Fibroblast of skin of right biceps (primary cell): Measurements from ENCODE around the gene WDR83.
"Not testable (repeated sequence)": the region's sequence is repeated elsewhere in the genome, so short reads cannot be mapped to it uniquely, and the experiment has no call there.

ENCODE experiments used
- DNase-seq: peaks from one replicate; pipeline ENCODE4 v3.0.0-alpha.2; 2013

The WDR83 gene

DNA sequence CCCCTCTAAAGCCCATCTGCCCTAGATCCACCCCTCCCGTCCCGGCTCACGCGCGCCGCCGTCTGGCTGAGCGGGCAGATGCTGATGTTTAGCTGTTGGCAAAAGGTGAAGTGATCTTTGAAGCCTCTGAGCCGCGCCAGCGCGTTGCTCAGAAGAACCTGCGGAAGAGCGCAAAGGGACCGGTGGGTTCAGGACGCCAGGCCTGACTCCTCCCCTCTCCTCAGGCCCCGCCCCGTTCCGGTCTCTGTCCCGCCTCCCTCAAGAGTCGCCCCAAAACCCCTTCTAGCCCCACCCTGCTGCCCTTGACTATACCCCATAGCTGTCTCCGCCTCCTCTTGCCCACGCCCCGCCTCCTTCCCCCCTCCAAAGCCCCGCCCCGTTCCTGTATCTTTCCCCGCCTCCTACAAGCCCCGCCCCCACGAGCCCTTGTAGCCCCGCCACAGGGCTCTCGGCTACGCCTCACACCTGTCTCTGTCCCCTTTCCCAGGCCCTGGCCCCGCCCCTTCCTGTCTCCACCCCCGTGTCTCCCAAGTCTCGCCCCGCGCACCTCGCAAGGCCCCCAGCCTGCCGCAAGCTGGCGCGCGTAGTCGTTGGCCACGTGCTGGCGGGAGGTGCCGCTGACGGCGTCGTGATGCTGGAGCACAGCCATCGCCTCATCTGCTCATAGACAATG is 9.6 kb upstream of the WDR83 start:
- no peak for DNase-seq

DNA sequence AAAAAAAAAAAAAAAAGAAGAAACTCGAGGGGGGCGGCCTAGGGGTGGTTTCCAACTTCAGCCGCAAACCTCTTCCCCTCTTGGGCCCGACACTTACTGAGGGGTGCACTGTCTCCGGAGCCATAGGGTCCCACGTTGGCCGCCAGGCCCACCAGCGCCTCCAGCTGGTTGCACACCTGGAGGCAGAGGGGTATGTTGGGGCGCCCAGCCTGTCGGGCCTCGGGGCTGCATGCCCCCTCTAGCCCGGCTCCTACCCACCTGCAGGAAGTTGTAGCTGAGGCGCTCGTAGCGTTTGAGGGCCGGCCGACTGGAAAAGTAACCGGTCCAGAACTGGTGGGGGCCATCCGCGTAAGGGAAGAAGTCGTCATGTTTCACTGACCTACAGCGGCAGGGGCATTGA is 8.6 kb upstream of the WDR83 start:
- DNase-seq: no peak

DNA sequence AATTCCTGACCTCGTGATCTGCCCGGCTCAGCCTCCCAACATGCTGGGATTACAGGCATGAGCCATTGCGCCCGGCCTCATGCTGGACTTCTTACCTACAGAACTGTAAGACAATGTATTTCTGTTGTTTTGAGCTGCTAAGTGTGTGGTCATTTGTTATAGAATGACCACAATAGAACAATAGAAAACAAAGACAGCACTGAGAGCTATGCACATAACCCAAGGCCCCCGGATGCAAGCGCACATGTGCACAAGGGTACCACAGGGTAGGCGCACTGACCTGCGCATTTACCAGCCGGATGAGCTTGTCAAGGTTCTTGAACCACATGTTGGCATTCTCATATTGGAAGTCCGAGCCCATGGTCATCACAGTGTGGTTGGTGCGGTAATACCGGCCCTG is 5.6 kb upstream of the WDR83 start:
- no peak for DNase-seq

DNA sequence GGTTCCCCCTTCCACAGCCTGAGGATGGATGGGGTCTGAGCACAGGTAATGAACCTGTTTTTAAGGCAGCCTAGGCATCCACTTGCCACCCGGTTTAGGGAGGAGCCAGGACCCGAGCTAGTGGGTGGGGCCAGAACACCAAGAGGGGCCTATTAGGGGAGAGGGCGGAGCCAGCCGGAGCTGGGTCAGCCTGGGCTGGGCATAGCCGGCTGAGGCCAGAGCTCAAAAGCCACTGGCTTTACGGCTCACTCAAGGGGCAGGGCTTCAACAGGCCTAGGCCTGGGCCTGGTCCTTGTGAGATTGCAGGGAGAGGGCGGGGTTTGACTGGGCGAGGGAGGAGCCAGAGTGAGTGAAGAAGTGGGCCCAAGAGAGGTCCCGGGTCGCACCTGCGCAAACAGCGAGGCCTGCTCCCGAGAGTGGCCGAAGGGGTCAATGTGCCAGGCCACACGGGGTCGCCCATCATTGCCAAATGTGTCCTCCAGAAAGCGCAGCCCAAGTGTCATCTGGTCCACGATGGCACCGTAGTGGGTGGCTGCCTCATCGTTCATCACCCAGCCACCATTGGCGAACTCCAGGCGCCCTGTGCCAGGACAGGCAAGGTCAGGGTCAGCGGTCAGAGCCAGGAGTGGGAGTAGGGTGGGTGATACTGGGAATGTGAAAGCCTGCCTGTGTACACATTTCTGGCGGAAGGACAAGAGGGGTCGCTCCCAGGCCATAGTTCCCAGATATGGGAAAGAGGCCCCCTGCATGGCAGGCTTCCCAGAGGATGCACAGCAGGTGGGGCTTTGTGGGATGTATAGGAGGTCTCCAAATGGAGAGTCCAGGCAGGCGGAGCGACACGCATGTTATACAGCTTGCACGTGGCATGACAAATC is 2.0 kb upstream of the WDR83 start:
- DNase-seq: no peak

DNA sequence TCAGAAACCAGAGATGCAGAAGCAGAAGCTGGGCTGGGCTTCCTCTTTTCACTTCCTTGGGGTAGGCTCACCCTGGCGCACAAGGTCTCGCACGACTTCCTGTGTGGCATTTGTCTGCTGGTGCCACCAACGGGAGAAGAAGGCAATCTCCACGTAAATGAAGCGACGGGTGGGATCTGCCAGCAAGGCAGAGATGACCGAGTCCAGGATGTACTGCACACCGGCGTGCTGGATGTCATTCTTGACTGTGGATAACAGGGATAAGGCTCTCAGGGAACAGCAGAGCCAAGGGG is 1.4 kb upstream of the WDR83 start:
- DNase-seq: no peak

DNA sequence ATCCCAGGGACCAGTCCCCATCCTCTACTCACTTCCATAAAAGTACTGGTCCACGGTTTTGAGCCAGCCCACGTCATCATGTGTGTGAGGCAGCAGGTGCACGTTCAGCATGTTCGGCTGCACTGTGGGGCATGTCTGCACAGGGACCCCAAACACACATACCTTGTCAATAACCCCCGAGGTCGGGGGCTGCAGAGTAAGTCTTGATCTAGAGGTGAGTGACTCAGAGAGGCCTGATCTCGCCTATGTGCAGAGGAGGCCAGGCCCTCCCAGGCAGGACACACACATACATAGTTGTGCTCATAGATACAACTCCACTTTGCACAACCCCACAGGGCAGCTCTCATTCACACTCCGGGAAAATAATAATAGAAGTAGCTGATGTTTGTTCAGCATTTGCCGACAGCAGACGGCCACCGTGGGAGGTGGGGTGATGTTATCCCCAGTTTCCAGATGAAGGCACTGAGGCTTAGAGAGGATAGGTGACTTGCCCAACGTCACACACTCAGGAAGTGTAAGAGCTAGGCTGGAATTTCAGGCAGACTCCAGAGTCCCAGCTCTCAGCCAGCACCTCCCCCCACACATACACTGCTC is 839 bp upstream of the WDR83 start:
- DNase-seq: no peak

DNA sequence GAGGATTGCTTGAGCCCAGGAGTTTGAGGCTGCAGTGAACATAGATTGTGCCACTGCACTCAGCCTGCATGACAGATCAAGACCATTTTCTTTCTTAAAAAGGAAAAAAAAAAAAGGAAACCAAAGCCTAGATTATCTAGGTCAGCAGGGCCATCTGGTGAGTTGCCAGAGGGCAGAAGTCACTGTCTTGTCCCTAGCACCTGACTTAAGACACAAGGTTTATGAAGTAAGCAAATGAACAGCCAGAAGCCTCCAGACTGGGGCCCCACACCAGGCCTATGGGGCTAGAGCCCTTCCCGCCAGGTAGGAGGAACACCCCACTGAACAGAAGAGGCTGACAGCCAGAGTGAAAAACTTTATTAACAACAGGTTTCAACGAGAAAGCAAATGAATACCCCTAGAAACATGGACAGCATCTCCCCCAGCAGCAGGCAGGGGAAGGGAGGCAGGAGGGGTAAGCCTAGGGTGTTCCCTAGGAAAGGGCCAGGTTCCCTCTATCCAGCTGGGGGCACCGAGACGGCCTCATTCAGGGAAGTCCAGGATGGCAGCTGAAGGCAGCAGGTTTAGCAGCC is 1.2 kb downstream of the WDR83 start:
- no peak for DNase-seq

DNA sequence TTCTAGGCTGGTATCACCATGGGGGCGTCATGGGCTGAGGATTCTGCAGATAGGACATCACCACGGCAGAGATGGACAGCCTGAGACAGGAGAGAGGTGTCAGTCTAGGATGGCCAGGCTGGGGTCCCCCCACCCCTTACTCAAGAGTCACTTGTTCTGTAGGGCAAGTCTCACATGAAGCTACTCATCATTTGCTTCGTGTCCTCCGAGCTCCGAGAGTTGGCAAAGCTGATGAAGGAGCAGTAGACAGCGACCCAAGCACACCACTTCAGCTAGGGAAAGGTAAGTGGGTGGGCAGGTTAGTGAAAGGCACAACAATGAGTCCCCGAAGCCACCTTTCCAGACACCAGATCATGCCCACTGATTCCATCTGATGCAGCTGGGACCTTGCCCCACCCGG is 1.7 kb downstream of the WDR83 start:
- DNase-seq: no peak

DNA sequence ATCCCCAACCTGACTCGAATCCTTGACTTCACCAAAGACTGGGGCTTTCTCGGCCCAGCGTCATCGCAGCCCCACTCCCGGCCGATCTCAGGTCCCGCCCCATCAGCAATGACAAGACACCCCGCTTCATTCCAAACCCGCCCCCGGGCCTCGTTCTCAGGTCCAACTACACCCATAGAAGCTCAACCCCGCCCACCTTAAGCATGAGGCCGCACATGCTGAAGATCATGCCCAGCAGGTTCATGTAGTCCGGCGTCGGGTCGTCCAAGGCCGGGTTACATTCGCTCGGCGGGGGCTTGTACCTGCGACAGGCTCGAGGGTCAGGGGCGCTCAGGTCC is 2.3 kb downstream of the WDR83 start:
- DNase-seq: peak; percentile 29

DNA sequence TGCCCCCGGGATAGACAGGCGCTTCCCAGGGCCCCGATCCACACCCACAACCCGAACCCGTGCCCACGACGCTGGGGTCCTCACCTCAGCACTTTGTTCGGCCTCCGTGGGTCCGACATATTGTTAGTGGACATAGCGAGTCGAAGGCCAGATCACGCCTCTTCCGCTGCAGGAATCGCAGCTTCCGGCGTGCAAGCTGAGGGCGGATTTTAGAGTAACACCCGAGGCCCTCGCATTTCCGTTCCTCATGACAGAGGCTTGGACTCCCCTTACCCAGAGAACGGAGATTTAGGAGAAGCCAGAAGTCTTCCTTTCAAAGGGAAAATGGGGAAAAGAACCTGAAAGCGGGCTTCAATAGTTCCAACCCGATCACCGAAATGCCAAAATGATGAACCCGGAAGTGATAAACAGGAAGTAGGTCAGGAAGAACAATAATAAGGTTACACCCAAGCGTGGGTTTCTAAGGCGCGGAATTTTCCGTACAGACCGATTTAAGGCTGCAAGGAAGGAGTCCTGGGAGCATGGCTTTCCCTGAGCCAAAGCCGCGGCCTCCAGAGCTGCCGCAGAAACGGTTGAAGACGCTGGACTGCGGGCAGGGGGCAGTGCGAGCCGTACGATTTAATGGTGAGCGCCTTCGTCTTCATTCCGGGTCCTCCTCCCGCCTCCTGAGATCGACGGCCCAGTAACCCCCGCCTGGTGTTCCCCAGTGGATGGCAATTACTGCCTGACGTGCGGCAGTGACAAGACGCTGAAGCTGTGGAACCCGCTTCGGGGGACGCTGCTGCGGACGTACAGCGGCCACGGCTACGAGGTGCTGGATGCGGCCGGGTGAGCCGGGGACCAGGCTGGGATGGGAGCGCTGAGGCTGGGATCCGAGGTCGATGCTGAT is 2.9 kb downstream of the WDR83 start:
- peak; percentile 81 for DNase-seq

DNA sequence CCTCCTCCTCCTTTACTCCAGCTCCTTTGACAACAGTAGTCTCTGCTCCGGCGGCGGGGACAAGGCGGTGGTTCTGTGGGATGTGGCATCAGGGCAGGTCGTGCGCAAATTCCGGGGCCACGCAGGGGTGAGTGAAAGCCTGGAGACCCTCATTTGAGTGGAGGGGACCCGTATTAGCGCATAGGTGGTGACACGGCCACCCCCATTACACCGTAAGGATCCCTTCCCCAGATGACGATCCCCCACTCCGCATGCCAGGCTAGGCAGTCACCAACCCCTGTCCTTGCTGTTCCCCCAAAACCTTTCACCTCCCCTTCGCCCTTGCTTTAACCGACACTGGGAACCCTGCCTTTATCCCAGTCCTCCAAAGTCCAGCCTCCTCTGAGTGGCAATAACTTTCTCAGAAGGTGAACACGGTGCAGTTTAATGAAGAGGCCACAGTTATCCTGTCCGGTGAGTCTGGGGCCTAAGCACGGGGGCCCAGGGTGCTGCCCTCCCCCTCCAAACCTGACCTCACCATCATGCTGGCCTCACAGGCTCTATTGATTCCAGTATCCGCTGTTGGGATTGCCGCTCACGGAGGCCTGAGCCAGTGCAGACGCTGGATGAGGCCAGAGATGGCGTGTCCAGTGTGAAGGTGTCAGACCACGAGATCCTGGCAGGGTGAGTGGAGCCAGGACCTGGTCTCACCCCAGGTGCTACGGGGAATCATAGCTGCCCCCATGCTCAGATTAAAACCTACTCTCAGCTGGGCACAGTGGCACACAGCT is 3.7 kb downstream of the WDR83 start:
- no peak for DNase-seq

DNA sequence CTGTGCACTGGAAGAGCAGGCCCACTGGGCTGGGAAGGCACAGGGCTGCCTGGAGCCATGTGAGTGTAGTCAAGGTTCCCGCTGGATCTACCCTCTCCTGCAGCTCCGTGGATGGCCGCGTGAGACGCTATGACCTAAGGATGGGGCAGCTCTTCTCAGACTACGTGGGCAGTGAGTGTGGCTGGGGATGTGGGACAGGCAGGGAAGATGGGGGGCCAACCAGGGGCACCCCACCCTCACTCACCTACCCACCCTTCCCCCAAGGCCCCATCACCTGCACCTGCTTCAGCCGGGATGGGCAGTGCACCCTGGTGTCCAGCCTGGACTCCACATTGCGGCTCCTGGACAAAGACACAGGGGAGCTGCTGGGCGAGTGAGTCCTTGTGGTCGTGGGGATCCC is 6.1 kb downstream of the WDR83 start:
- DNase-seq: no peak

DNA sequence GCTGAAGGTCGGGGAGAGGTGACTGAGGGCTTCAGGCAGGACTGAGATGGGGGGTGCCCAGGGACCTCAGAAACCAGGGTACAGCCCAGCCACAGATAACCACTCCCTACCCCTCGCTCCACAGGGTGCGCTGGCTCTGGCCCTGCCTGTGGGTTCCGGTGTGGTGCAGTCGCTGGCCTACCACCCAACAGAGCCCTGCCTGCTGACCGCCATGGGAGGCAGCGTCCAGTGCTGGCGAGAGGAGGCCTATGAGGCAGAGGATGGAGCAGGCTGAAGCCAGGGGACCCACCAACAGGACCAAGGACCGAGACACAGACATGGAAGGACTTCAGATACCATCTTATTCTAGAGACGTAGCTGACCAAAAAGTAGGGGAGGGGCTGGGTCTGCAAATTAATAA is 8.8 kb downstream of the WDR83 start:
- DNase-seq: no peak

DNA sequence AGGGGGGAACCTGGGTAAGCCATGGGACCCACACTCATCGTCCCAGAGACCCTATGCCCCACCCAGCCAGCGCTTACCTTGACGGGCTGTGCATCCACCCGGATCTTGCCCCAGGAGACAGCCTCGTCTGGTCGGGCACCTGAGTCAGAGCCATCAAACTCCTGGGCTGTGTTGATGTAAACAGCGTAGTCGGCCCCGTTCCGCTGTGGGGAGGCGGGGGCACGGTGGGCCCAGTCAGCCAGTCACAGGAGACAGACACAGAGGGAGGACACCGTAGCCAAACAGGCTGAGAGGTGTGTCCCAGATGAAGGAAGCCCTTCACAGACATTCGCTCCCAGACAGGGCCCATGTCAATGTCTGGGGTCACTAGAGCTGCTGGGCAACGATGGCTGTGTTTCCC is 9.3 kb downstream of the WDR83 start:
- no peak for DNase-seq

DNA sequence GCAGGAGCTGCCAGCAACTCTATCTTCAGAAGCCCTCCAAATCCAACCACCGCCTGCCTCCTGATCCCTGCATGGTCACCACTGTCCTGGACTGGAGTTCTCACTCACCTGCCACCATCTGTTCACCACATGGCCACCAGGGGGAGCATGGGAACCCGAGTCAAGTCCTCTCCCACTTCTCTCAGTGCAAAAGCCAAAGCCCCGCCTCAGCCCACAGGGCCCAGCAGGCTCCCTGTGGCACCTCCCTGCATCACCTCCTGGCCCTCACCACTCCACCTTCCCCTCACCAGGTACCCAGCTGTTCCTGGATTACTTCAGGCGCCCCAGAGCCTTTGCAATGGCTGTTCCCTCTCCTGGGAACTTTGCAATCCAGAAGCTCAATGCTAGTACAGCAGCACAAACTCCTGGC is 9.8 kb downstream of the WDR83 start:
- peak; percentile 71 for DNase-seq

DNA sequence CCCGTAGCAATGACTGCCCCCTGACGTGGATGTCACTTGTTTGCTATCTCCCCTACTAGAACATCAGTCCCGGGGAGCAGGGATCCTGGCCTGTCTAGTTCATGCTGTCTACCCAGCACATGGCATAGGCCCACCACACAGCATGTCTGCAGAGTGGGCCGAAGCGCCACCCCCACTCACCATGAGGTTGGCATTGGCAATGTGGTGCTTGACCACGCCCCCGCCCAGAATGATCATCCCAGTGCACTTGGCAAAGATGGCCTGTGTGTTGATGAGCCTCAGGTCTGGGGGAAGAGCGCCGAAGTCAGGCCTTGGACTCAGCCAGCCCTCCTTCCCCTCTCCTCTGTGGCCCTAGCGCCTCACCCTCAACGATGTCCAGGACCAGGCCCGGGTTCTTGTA is 10.3 kb downstream of the WDR83 start:
- no peak for DNase-seq

DNA sequence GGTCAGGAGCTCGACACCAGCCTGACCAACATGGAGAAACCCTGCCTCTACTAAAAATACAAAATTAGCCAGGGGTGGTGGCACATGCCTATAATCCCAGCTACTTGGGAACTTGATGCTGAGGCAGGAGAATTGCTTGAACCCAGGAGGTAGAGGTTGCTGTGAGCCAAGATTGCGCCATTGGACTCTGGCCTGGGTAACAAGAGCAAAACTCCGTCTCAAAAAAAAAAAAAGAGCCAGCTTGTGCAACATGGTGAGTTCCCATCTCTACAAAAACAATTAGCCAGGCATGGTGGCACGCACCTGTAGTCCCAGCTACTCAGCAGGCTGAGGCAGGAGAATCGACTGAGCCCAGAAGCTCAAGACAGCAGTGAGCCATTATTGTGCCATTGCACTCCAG is 11.4 kb downstream of the WDR83 start:
- DNase-seq: not testable (repeated sequence)

DNA sequence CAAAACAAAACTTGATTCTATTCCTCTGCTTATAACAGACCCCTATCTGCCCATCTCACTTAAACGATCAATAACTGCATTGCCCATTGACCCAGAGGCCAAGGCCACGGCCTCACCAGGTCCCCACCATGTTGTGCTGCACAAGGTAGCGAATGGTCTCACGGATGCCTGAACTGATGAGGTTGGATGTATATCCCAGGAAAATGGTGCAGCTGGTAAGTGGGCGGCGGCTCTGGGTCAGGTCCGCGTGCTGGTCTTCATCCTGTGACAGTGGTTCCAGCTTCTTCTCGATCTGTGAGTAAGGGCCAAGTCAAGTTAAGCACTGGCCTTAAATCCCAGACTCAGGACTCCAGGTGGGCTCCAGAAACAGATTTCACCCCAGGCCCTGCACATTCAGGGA is 13.4 kb downstream of the WDR83 start:
- no peak for DNase-seq

DNA sequence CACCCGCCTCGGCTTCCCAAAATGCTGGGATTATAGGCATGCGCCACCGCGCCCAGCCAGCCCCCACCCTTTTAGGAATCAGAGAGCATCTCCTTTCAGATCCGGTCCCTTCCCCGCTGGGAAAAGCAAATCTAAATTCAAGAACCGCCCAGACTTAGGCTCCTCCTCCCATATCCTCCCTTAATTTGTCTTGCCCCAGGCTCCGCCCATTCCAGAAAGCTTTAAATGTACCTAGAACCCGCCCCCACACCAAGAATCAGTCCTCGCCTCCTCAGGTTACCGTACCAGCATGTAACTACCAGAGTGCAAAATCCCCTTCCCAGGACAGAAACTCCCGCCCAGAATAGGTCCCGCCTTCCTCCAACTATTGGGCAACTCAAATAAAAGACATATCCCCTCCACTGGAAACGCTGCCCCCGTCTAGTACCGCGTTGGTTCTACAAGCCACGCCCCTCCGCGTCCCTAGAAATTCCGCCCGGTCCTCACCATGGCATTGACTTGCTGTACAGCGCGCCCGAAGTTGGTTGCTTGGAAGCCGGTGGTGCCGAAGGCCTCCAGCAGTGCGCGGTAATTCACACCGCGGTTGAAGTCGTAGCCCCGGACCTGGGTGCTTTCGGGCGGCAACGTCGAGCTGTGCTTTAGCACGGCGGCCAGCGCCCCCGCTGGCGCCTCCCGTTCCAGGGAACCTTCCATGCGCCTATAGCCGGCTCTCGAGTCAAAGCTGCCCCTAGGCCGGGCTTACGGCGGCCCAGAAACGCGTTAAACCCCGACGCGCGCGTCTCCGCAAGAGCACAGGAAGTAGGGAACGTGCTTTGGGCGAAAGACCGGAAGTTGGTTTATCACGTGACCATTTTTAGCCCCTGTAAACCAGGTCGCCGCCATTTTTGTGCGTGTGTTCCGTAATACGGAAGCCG is 14.7 kb downstream of the WDR83 start, which contains the start of gene DHPS:
TSS of gene DHPS (minus strand) at position 807 of the 914 bp plus-strand sequence. CDS start at position 693, 114 bp downstream.
- DNase-seq: peak; percentile 99

DNA sequence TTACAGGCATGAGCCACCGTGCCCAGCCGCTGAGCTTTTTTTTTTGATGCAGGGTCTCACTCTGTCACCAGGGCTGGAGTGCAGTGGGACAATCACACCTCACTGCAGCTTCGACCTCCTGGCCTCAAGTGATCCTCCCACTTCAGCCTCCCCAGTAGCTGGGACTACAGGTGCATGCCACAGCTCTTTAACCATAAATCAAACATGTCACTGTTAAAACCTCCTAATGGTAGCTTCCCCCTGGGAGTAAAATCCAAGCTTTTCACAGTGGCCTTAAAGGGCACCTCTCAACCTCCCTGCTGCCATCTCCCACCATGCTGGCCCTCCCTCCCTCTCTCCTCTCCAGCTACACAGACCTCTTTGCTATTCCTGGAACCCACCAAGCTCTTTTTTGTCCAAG is 19.2 kb downstream of the WDR83 start:
- DNase-seq: no peak
